ENCODE results near the gene AGK.

GRCh38 chr7:141646826-141647480, 95.7 kb downstream of the AGK start:
- no peak for TF ChIP-seq POLR2AphosphoS5 (IDR thresholded peaks at IDR 0.05; ENCODE audit: low read depth, low read length)
- TF ChIP-seq TAF1 (IDR thresholded peaks at IDR 0.05; ENCODE audit: low read depth, low read length), result no peak
- TF ChIP-seq POLR2A (IDR thresholded peaks at IDR 0.05; ENCODE audit: low read depth, low read length), result no peak
- TF ChIP-seq SPI1 (IDR thresholded peaks at IDR 0.05; ENCODE audit: low read depth, low read length), result no peak
- no peak for TF ChIP-seq PAX5 (IDR thresholded peaks at IDR 0.05; ENCODE audit: insufficient read depth, low read length, severe bottlenecking)
- TF ChIP-seq POU2F2 (IDR thresholded peaks at IDR 0.05; ENCODE audit: low read depth, low read length), result no peak

All from GM12891 (cell line).